K562 (cell line): ENCODE measurements around the gene ZNF350. TPM values are rescaled to one million over a fixed set of nuclear protein-coding genes. Genes with fewer than 3 reads are reported as not detected.

Source experiments
- AFF4 ChIP-seq: sonication (generic); formaldehyde crosslinking; IDR thresholded peaks from 2 replicates; pipeline ENCODE4 v1.8.0; 2023; ENCODE audit warnings: mild to moderate bottlenecking, missing genetic modification reagents
- HNRNPUL1 ChIP-seq: fragments of 200-400 bp; formaldehyde crosslinking; IDR thresholded peaks from 2 replicates; pipeline ENCODE4 v1.6.1; 2017; ENCODE audit warnings: low read length
- JUNB ChIP-seq: fragments of 450-650 bp; formaldehyde crosslinking; conservative IDR thresholded peaks from 2 replicates; pipeline ENCODE4 v1.4.0; 2020; ENCODE audit warnings: mild to moderate bottlenecking
- LARP7 ChIP-seq: fragments of 450-650 bp; IDR thresholded peaks from 2 replicates; pipeline ENCODE4 v1.6.1; 2016
- MAX ChIP-seq: sonication (generic); formaldehyde crosslinking; IDR thresholded peaks from 2 replicates; pipeline ENCODE4 v1.9.0; 2022; ENCODE audit warnings: mild to moderate bottlenecking, missing genetic modification reagents
- MXD1 ChIP-seq: fragments of 250-450 bp; sonication (Bioruptor Pico); IDR thresholded peaks from 2 replicates; pipeline ENCODE4 v1.8.0; 2021; ENCODE audit warnings: borderline replicate concordance, mild to moderate bottlenecking, moderate library complexity; ENCODE audit not compliant: poor library complexity, severe bottlenecking
- PCBP2 ChIP-seq: fragments of 200-400 bp; formaldehyde crosslinking; IDR thresholded peaks from 2 replicates; pipeline ENCODE4 v1.6.1; 2018; ENCODE audit warnings: low read length, low read depth, mild to moderate bottlenecking, moderate library complexity; ENCODE audit not compliant: poor library complexity, severe bottlenecking
- PHB ChIP-seq: fragments of 250-450 bp; sonication (Bioruptor Pico); IDR thresholded peaks from 2 replicates; pipeline ENCODE4 v1.5.0; 2021
- PHTF2 ChIP-seq: fragments of 250-450 bp; sonication (Bioruptor Pico); IDR thresholded peaks from 2 replicates; pipeline ENCODE4 v1.5.0; 2021; ENCODE audit warnings: mild to moderate bottlenecking
- SRSF7 ChIP-seq: fragments of 200-400 bp; formaldehyde crosslinking; optimal IDR thresholded peaks from 2 replicates; pipeline ENCODE3; 2017; ENCODE audit warnings: mild to moderate bottlenecking, low read depth, low read length
- TCF7L2 ChIP-seq: fragments of 150-350 bp; IDR thresholded peaks from 2 replicates; pipeline ENCODE4 v1.6.1; 2016; ENCODE audit warnings: low read depth, mild to moderate bottlenecking, low read length, moderate library complexity
- TFAP4 ChIP-seq: sonication (generic); formaldehyde crosslinking; IDR thresholded peaks from 2 replicates; pipeline ENCODE4 v1.8.0; 2022; ENCODE audit warnings: missing genetic modification reagents, mild to moderate bottlenecking, moderate library complexity, borderline replicate concordance
- TGIF2 ChIP-seq: sonication (generic); formaldehyde crosslinking; IDR thresholded peaks from 2 replicates; pipeline ENCODE4 v1.8.1; 2022; ENCODE audit warnings: mild to moderate bottlenecking, missing genetic modification reagents, moderate library complexity
- USF2 ChIP-seq: sonication (generic); formaldehyde crosslinking; IDR thresholded peaks from 2 replicates; pipeline ENCODE4 v1.5.0; 2020; ENCODE audit warnings: missing genetic modification reagents
- ZBTB33 ChIP-seq: sonication (generic); formaldehyde crosslinking; IDR thresholded peaks from 2 replicates; pipeline ENCODE4 v1.8.1; 2023; ENCODE audit warnings: mild to moderate bottlenecking, missing genetic modification reagents
- ZFP30 ChIP-seq: fragments of 250-450 bp; sonication (Bioruptor Pico); IDR thresholded peaks from 2 replicates; pipeline ENCODE4 v1.8.0; 2022; ENCODE audit warnings: moderate library complexity, mild to moderate bottlenecking, inconsistent platforms, borderline replicate concordance
- ZFP36 ChIP-seq: fragments of 150-350 bp; IDR thresholded peaks from 2 replicates; pipeline ENCODE4 v1.6.1; 2018; ENCODE audit warnings: low read length, low read depth; ENCODE audit not compliant: partially characterized antibody
- ZNF232 ChIP-seq: sonication (generic); formaldehyde crosslinking; IDR thresholded peaks from 2 replicates; pipeline ENCODE4 v1.8.0; 2022; ENCODE audit warnings: mild to moderate bottlenecking, missing genetic modification reagents
- ZNF586 ChIP-seq: fragments of 450-650 bp; formaldehyde crosslinking; conservative IDR thresholded peaks from 2 replicates; pipeline ENCODE4 v1.4.0; 2020; ENCODE audit warnings: mild to moderate bottlenecking, moderate library complexity
- polyA plus RNA-seq, 8 experiments: library from polyadenylated mRNA; depleted of rRNA in 4 of 8; stranded (reverse) in 5 of 8; unstranded in 3 of 8; fragments of >200 nt; fragmentation: Nextera tagmentation in 2 of 8; fragmentation: Illumina TruSeq in 1 of 8; extraction: Ambion mirVana in 2 of 8; extraction: Trizol in 1 of 8; gene quantifications; 2 replicates each; pipeline versions ENCODE4 v1.2.1 to v1.2.3, GENCODE V29; 2011 to 2014; ENCODE audit warnings: inconsistent platforms in 1 of 8, missing spikeins in 1 of 8
- total RNA-seq, 7 experiments: library from RNA; depleted of rRNA in 6 of 7; stranded (reverse); fragments of >200 nt in 6 of 7; fragmentation: Illumina TruSeq in 2 of 7; extraction: Trizol in 2 of 7; gene quantifications; 2 replicates each; pipeline versions ENCODE4 v1.2.1 to v1.2.3, GENCODE V29; 2011 to 2021; ENCODE audit warnings: low replicate concordance in 1 of 7

Gene ZNF350
- total and polyA plus RNA-seq, 9 of the 15 experiments (the other 6 are each of a cell fraction or from before 2014, with no cell fraction given): 1.7 to 4.8 (median 2.9) TPM

- TF ChIP-seq AFF4 (CRISPR knock-in tag): peak; percentile 90
- TF ChIP-seq MXD1 (CRISPR knock-in tag): no peak
- no peak for TF ChIP-seq USF2 (CRISPR knock-in tag)
- peak; percentile 15; the same call in 1 of the 2 replicates for TF ChIP-seq TGIF2
- no peak for TF ChIP-seq ZFP36
- peak; percentile 91 for TF ChIP-seq TCF7L2
- TF ChIP-seq PHB (CRISPR knock-in tag): no peak
- TF ChIP-seq PCBP2: no peak
- no peak for TF ChIP-seq LARP7
- TF ChIP-seq HNRNPUL1: no peak
- peak; percentile 76 for TF ChIP-seq MAX
- TF ChIP-seq ZNF586 (CRISPR knock-in tag): no peak
- peak; percentile 31; the same call in 1 of the 2 replicates for TF ChIP-seq ZBTB33 (CRISPR knock-in tag)
- TF ChIP-seq SRSF7: no peak
- peak; percentile 77 for TF ChIP-seq TFAP4 (CRISPR knock-in tag)
- TF ChIP-seq PHTF2 (CRISPR knock-in tag): no peak
- no peak; the same call in 1 of the 2 replicates for TF ChIP-seq ZNF232 (CRISPR knock-in tag)
- no peak for TF ChIP-seq JUNB
- TF ChIP-seq ZFP30 (CRISPR knock-in tag): no peak
Measured at GRCh38 chr19:52028027-52028779, 41.6 kb upstream of the ZNF350 start, which contains the start of gene ZNF614 (continued).
